HG03135 (cell line): ENCODE data around the gene DDIT3.
A peak's percentile ranks its signal among the peaks of the same experiment; 100 is the strongest.

Experiments used
- ATAC-seq: cut with Tn5 transposase; IDR thresholded peaks from one replicate; pipeline ENCODE4 v1.9.1; 2021; ENCODE audit warnings: mild to moderate bottlenecking, moderate library complexity; ENCODE audit not compliant: unreplicated experiment

The DDIT3 gene

GRCh38 chr12:57487597-57488401 is 32.5 kb downstream of the DDIT3 start, which contains the start of gene MARS1:
MARS1 (plus strand) TSS chr12:57488068; CDS start chr12:57488091, 23 bp downstream.
- ATAC-seq = peak; percentile 94

- no peak for ATAC-seq
Measured at GRCh38 chr12:57487055-57487596, 33.2 kb downstream of the DDIT3 start.

- no peak for ATAC-seq
Measured at GRCh38 chr12:57485695-57486094, 34.6 kb downstream of the DDIT3 start.

GRCh38 chr12:57483466-57483865 is 36.8 kb downstream of the DDIT3 start:
- ATAC-seq = no peak

- ATAC-seq = no peak
Measured at GRCh38 chr12:57481671-57482070, 38.6 kb downstream of the DDIT3 start.

GRCh38 chr12:57479376-57480115 is 40.8 kb downstream of the DDIT3 start, which contains the start of gene ARHGAP9:
ARHGAP9 (minus strand) TSS chr12:57479866; CDS start chr12:57479406, 460 bp downstream.
- peak; percentile 44 for ATAC-seq

- ATAC-seq = no peak
Measured at GRCh38 chr12:57479043-57479375, 41.3 kb downstream of the DDIT3 start.

- peak; percentile 36 for ATAC-seq
Measured at GRCh38 chr12:57477710-57478681, 42.3 kb downstream of the DDIT3 start.

- ATAC-seq = no peak
Measured at GRCh38 chr12:57476993-57477709, 43.2 kb downstream of the DDIT3 start.

- ATAC-seq = no peak
Measured at GRCh38 chr12:57476162-57476992, 43.9 kb downstream of the DDIT3 start.

GRCh38 chr12:57475271-57476161 is 44.8 kb downstream of the DDIT3 start:
- no peak for ATAC-seq

GRCh38 chr12:57474862-57475261 is 45.5 kb downstream of the DDIT3 start:
- ATAC-seq = no peak

GRCh38 chr12:57474430-57474829 is 45.9 kb downstream of the DDIT3 start:
- no peak for ATAC-seq

GRCh38 chr12:57473886-57474285 is 46.4 kb downstream of the DDIT3 start:
- no peak for ATAC-seq

GRCh38 chr12:57473392-57473791 is 46.9 kb downstream of the DDIT3 start:
- no peak for ATAC-seq

- ATAC-seq = no peak
Measured at GRCh38 chr12:57472391-57472790, 47.9 kb downstream of the DDIT3 start.

GRCh38 chr12:57471661-57472060 is 48.7 kb downstream of the DDIT3 start:
- no peak for ATAC-seq
